GM19397 (cell line): Measurements from ENCODE around the gene ARHGAP26.

Experiments
- ATAC-seq: cut with Tn5 transposase; IDR thresholded peaks from one replicate; pipeline ENCODE4 v1.9.1; 2021; ENCODE audit warnings: mild to moderate bottlenecking, moderate library complexity; ENCODE audit not compliant: unreplicated experiment

ARHGAP26 gene

DNA sequence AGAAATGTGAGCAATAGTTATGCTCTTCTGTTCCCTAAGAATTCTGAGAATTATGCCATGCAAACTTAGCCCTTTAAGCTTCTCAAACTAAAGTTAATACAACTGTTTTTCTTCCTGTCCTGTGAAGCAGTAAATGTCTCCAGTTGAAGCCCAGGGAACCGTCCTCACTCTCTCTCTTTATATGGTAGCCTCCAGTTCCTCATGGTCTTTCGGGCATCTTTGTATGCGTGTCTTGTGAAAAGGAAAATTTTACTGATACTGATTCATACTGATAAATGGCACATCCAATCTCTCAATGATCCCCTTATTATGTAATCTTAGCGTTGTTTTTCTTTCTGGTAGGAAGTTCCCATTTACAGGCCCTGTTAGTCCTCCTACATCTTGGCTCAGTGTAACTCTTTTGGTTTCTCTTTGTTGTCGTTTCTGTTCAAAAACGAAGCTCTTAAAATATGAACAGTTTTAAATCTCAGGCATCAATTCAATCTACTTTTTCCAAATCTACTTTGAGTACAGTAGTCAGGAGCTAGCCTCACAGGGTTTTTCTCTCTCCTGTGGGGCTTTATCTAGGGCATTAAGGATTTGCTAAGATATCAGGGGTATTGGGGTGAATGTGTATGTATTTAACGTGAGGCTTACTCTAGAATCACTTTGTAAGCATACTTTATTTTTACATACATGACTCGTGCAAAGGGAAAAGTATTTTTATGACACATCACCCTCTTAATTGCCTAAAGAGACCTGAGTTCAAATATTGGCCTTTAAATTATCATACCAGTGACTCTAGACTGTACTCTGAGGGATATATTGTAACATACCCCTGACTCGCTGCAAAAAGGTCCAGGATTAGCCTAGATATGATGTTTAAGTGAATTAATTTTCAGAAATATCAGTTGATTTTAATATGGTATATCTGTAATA, 375.3 kb downstream of the ARHGAP26 start:
- no peak for ATAC-seq

DNA sequence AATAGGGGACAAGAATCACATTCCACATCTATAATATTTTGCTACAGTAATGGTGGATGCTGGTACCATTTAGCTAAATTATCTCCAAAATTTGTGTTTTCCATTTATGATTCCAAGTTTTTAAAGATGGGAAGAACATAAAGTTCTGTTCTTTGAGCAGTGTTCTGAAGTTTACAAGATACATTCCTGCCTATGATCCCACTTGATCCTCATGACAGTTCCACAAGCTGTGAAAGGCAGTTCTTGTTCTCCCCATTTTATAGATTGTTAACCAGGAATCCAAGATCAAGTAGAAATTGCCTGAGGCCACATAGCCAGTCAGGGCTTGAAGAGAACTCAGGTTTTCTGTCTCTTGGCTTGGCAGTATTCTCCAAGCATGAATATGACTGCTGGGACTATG, 376.0 kb downstream of the ARHGAP26 start:
- ATAC-seq = no peak

DNA sequence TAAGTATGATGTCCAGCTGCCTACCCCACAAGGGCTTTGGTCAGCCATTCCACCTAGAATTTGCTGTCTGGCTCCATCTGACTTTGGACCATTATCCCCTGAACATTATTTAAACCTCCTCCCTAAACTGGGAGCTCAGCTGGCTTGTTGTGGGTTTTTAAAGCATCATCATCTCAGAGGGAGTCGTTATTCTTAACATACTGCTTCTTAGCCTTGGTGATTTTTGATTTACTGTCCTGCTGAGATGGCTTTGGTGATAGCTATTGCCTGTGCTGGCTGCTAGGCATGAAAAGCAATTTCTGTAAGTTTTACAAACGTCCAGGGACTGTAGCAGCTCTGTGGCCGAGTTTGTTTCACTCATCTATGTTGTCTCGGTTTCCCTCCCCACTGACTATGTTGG, 377.2 kb downstream of the ARHGAP26 start:
- ATAC-seq = no peak

DNA sequence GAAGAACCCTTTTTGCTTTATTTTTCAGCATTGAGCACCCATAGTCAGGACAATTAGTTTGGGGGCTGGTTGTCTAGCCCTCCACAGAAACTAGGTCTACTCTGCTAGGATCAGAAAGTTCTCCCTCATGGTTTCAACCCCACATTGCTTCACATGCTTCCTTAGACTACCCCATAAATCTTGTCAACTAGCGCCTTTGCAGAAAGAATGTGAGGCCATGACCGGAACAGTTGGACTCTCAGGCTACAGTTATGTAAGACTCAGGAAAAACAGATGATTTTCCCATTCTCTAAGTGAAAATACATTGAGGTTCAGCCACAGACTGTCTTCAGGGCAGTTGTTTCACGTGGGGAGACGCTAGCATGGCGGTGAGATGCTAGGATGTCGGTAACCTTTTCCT, 377.7 kb downstream of the ARHGAP26 start:
- no peak for ATAC-seq

DNA sequence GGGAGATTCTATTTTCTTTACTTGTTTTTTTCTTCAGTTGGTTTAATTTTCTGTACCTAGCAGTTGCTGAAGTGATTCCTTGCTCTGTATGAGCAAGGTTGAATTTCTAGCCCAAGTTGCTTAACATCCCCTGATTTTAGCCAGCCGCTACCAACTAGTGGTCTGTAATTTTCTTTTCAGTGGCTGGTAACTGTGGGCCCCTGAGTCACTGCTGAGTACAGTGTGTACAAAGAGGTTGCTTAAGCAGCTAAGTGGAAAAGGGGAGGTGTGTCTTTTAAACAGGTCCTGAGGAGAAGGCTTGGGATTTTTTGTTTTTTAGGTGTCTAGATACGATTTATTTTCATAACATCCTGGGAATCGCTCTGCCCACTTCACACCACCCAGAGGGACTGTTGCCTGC, 378.6 kb downstream of the ARHGAP26 start:
- no peak for ATAC-seq

DNA sequence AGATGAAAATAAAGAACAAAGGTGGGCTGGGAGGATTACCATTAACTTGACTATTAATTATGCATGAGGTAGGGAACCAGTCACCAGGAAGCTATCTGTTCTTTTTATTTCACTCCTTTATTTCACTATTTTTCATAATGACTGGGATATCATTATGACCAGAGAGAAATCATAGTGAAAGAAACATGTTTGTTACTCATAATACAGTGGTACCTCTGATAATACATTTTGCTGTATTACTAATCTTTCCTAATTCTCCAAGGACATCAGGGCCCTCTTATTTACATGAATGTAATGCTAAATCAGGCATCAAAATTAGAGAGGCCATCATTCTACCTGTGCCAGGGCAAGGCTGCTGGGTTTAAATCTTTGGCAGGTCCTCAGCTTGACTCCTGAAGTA, 379.6 kb downstream of the ARHGAP26 start:
- ATAC-seq = no peak

DNA sequence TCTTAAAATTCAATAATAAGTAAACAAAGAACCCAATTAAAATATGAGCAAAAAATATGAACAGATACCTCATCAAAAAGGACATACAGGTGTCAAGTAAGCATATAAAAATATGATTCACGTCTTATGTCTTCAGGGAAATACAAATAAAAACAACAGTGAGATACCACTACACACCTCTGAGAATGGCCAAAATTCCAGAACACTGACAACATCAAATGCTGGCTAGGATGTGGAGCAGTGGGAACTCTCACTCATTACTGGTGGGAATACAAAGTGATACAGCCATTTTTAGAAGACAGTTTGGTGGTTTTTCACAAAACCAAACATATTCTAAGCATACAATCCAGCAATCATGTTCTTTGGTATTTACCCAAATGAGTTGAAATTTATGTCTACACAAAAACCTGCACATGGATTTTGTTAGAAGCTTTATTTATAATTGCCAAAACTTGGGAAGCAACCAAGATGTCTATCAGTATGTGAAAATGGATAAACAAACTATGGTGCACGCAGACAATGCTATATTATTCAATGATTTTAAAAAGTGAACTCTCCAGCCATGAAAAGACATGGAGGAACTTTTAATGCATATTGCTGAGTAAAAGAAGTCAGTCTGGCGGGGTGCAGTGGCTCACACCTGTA, 381.0 kb downstream of the ARHGAP26 start:
- no peak for ATAC-seq

DNA sequence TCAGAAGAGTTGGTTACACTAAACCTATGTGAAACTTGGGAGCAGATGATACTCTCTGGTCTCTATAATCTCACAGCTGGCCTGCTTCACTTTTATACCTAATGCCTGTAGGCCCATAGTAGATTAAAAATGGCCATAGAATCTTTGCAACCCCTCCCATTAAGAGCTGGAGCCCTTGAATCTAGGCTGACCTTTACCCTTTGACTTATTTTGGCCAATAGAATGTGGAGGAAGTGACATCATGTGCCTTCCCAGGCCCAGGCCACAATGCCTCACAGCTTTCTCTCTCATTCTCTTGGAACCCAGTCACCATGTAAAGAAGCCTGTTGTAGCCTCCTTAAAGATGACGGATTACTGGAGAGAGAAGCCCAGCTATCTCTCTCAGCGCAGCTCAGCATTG, 382.3 kb downstream of the ARHGAP26 start:
- ATAC-seq = no peak

DNA sequence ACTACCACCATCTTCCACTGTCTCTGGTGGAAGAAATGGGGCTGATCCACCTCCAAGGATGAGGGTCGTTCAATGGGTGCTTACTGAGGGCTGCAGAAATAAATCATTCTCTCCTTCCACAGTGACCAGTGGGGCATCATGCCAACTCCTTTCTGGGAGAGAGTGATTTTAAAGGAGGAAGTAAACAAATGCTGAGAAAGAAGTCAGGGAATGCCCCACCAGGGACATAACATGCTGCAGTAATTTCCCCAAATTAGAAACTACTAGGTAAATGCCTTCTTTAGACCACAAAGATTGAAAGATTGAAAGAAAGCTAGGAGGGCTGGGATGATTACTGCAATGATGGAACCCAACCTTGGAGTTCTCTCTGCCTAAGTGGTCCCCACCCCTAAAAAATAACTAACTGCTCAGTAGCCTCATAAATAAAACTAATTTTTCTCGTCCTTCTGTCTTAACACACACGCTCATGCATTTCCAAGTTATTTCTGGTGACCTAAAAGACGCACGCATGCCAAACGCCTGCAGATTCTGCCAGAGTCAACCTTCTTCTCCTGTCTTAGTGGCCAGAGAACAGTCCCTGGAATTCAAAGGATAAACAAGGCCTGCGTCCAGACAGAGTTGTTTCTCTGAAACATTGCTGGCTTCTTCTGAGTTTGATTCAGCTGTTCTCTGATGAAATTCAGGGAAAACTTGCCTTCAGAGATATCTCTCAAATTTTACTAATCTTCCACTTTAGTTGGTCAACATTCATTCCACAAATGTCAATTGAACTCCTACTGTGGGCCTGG, 383.3 kb downstream of the ARHGAP26 start:
- no peak for ATAC-seq

DNA sequence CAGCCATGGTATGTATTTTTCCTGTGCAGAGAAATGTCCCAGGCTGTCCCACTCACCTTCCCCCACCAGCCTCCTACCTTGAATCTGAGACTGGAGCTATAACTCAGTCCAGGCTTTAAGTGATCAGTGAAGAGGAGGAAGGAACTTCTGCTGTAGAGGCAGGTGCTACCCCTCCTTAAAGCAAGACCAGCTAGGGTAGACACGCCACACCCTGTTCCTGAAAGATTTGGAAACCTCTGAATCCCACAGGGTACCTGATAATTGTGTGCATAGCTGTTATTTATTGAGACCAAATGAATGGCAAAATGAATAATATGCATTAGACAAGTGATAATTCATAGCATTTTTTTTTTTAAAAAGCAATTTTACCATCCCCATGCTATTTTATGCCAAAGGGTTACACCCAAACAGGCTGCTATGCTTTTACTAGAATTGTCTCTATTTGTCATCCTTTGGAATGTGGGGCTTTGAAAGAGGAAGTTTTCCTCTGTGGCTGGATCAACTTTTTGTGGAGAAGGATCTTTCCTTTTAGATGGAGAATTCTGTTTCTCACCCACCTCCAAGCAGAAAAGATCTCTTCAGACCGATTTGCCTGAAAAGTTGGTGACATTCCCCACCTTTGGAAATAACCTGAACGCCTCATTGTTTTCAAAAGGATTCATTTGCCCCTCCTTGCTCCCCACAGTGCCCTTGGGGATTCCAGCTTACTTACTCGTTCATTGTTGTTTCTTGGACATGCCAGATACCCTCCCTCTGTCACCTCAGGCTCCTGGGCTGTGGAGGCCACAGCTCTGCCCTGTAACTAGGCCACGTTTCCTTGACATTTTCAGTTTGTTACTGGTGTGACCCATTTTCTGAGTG, 384.6 kb downstream of the ARHGAP26 start:
- no peak for ATAC-seq

DNA sequence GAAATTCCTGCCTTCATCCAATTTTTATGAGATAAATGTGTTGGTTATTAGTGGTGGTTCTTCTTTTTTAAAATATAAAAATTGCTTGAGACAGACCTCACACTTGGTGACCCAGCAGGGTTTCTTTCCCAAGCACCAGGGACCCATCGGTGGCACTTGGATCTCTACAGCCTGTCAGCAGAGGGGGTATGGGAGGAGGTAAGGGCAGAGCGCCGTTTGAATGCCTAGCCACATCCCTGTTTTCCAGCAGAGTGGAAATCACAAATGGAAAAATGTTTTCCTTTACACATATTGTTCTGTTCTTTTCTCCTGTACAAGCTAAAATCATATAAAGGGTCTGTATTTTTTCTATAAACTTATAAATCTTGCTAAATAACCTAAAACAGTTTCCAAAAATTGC, 385.3 kb downstream of the ARHGAP26 start:
- no peak for ATAC-seq

DNA sequence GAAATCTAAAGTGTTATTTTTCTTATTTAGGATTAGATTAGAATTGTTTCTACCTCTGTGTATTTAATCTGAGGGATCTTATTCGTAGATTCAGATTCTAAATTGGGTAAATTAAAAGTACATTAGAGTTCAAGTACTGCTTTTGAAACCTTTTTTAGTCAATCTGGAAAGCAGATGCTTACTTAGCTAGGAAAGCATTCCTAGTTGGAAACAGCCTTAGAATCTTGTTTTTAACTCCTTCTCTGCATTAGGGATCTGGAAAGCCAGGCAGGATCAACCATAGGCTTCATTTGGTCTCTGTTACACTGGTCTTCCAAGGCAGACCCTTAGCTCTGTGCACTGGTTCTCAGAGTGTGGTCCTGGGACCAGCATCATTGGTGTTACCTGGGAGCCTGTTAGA, 385.9 kb downstream of the ARHGAP26 start:
- ATAC-seq = no peak

DNA sequence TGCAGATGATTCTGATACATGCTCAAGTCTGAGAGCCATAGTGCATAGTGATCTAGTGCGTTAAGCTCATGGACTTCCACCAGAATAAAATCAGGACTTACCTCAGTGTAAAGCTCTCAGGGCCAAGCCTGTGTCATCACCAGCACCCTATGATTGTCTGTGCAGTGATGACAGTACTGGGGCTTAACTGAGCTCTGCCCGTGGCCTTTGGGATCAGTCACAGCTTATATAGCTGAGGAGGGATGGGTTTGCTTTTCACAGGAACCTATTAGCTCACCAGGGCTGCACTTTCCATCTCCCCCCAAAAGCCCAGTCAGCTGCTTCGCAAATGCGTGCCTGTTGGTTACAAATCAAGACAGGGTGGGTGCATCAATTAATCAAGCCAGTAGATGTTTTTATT, 386.4 kb downstream of the ARHGAP26 start:
- ATAC-seq = no peak

DNA sequence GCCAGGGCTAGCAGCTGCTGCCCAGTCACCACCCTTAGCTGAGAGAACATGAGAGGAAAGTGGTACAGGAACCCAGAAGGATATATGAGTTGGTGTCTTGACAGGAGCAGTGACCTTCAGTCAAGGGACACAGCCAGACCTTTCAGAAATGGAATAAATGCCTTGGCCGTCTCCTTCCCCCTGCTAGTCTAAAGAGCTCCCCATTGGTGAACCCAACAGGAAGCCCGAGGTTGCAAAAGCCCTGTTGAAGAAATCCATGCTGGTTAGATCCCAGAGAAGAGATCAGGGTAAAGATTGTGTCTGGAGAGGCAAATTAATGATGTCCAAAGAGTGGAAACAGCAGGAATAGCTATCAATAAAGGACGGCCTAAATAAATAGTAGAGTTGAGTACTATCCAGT, 388.9 kb downstream of the ARHGAP26 start:
- no peak for ATAC-seq

DNA sequence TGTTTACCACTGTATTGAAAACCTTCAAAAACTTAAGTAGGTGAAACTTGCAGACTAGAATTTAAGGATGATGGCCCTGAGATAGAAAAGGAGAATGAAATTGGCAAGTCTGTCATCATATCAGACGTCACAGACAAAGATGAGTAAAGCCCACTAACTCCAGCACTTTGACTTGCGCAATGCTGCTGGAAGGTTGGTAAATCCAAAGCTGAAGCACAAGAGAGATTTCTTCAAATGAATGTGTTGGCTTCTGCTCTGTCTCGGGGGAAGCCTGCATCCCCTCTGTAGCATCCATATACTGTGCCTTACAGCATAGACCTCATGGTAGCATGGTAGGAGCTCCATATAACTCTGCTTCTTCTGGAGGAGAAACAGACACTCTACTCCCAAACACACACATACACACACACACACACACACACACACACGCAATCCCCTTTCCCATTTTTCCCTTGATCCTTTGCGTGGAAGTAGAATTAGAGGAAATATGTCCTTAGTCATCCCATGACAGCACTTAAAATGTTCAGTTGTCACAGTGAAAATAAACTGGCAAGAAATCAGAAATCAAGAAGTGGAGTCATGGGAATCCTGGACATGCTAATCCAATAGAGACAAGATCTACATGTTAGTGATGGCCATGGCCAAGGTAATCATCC, 391.8 kb downstream of the ARHGAP26 start:
- ATAC-seq = no peak

DNA sequence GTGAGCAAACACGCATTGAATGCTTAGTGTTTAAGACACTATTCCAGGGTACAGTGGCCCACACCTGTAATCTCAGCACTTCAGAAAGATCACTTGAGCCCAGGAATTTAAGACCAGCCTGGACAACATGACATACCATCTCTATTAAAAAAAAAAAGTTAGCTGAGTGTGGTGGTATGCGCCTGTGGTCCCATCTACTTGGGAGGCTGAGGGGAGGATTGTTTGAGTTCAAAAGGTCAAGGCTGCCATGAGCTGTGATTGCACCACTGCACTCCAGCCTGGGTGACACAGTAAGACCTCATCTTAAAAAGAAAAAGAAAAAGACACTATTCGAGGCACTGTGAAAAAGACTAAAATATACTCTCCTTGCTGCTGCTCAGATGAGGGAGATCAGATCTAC, 392.6 kb downstream of the ARHGAP26 start:
- no peak for ATAC-seq

DNA sequence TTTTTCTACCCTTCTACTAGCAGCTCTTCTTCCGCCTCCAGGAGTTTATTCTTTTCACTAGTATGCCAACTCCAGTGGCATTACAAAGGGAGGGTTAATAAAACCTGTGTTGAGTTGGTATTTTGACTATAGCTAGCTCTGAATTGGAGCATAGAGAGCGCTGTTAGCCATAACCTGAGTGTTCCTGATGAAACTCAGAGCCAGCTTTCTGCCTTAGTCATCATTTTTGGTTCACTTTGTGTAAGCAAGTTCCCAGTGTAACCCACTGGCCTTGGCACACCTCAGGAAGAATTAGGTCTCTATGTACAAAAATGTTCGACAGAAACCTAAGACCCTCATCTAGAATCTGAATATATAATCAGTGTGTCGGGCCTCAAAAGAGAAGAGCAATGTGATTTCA, 394.4 kb downstream of the ARHGAP26 start:
- no peak for ATAC-seq

DNA sequence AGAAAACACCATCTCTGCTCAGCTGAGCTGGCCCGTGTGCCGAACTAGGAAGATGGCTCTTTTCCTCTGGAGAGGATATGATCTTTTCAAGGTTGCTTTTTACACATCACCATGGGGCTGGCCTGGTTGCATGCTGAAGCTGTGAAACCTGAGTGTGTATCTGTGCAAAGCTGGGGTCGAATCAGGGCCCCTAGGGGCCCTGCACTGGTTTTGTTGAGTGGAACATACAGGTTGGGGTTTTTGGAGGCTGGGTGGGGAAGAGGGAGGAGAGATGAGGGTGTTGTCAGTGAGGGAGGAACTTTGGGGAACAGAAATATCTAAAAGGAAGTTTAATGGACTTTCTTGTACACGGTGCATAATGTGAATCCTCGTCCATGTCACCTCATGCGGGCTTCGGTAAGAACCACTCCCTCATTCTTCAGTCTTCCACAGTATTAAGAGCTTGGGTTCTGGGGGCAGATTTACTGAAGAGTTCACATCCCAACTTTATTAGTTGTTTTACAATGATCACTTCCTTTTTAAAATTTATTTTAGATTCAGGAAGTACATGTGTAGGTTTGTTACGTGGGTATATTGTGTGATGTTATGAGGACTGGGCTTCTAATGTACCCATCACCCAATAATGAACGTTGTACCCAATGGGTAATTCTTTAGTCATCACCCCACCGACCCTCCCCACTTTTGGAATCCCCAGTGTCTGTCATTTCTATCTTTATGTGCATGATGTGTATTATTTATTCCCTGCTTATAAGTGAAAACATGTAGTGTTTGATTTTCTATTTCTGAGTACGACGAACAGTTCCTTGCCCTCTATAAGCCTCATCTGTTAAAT, 395.1 kb downstream of the ARHGAP26 start:
- no peak for ATAC-seq

DNA sequence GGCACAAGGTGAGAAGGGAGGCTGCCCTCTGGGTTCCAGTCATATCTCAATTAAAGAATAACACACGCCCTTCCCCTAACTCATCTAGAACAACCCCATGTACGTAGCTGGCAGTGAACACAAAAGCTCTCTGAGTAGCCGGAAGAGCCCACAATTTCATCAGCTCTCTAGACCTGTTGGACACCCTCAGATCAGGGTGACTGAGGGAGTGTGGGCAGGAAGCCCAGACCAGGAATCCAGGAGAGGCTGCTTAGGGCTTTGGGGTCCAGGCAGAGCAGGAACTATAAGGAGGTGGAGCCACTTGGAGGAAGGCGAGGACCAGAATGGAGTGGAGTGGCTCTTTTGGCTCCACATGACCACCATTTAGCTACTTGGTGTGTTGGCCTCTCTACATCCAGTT, 395.9 kb downstream of the ARHGAP26 start:
- no peak for ATAC-seq
